Natural killer cell (primary cell): ENCODE results near the gene FBN1. TPM values are rescaled to one million over a fixed set of nuclear protein-coding genes. Genes with fewer than 3 reads are reported as not detected.

ENCODE experiments used
- ATAC-seq, 3 donors: fragments of 150-1000 bp in 2 of 3; fragments of 200-7000 bp in 1 of 3; cut with Tn5 transposase; 1 replicate in 1 of 3; 2 replicates in 2 of 3; pipeline ENCODE4 v1.10.0; 2021; ENCODE audit warnings: mild to moderate bottlenecking in 2 of 3, moderate library complexity in 2 of 3
- DNase-seq, 2 donors: peaks; one replicate each; pipeline versions ENCODE4 v3.0.0 to v3.0.0-alpha.2; 2013 to 2021; ENCODE audit warnings: mixed read lengths in 1 of 2
- H3K27ac ChIP-seq: one replicate; pipeline ENCODE4 v1.5.1; 2013; ENCODE audit warnings: mild to moderate bottlenecking, low read length
- H3K27me3 ChIP-seq: one replicate; pipeline ENCODE4 v1.6.1; 2013; ENCODE audit warnings: low read length; ENCODE audit not compliant: control insufficient read depth, insufficient read depth
- H3K36me3 ChIP-seq: one replicate; pipeline ENCODE4 v1.6.1; 2013; ENCODE audit warnings: low read length; ENCODE audit not compliant: control insufficient read depth, insufficient read depth
- H3K4me1 ChIP-seq: one replicate; pipeline ENCODE4 v1.6.1; 2013; ENCODE audit warnings: low read length; ENCODE audit not compliant: control insufficient read depth, insufficient read depth
- H3K4me3 ChIP-seq: one replicate; pipeline ENCODE4 v1.5.1; 2013; ENCODE audit warnings: low read length
- H3K9me3 ChIP-seq: one replicate; pipeline ENCODE4 v1.6.1; 2013; ENCODE audit warnings: low read length; ENCODE audit not compliant: control insufficient read depth, insufficient read depth
- H3K27ac Mint-ChIP-seq, 2 donors: one replicate each; pipeline ENCODE4 v1.8.0; 2022; ENCODE audit warnings: mild to moderate bottlenecking in 2 of 2, mixed read lengths in 2 of 2, moderate library complexity in 1 of 2
- H3K27me3 Mint-ChIP-seq, 2 donors: one replicate each; pipeline ENCODE4 v1.8.0; 2022; ENCODE audit warnings: low read depth in 2 of 2, mixed read lengths in 2 of 2
- H3K36me3 Mint-ChIP-seq: one replicate; pipeline ENCODE4 v1.8.0; 2022; ENCODE audit warnings: mixed read lengths
- H3K4me1 Mint-ChIP-seq, 2 donors: one replicate each; pipeline ENCODE4 v1.8.0; 2022; ENCODE audit warnings: mixed read lengths in 2 of 2
- H3K4me3 Mint-ChIP-seq: one replicate; pipeline ENCODE4 v1.8.0; 2022; ENCODE audit warnings: mild to moderate bottlenecking, moderate library complexity, mixed read lengths
- H3K9me3 Mint-ChIP-seq, 2 donors: one replicate each; pipeline ENCODE4 v1.8.0; 2022; ENCODE audit warnings: mixed read lengths in 2 of 2
- CTCF ChIP-seq: fragments of 200-600 bp; IDR thresholded peaks from one replicate; pipeline ENCODE4 v1.8.0; 2022; ENCODE audit warnings: antibody characterized with exemption
- WGBS: methylation state at CpG from one replicate; pipeline ENCODE4 v1.1.7; 2013; ENCODE audit warnings: missing lambda C conversion rate; ENCODE audit not compliant: insufficient coverage; 5-methylcytosine and 5-hydroxymethylcytosine counted together
- intact Hi-C: fragments of 100-400 bp; cut with micrococcal nuclease; formaldehyde crosslinking; loops from one replicate; pipeline ENCODE4 v1.14.2; 2022
- total RNA-seq, 4 donors: library from RNA; stranded (reverse); fragments of 120-200 nt in 1 of 4; gene quantifications; one replicate each; pipeline versions ENCODE4 v1.2.3 to v1.2.4, GENCODE V29; 2013 to 2022

FBN1 gene
- total RNA-seq, 3 donors from 2014 or later (not counting 1 experiment from before 2014, with no cell fraction given) = 0.33 to 0.54 (median 0.33) TPM

GRCh38 chr15:48616216-48616615, 29.3 kb downstream of the FBN1 start:
- no peak overlapping the region for H3K27ac Mint-ChIP-seq
- no peaks in the 10 kb centered on the region for H3K36me3 ChIP-seq
- no peaks in the 10 kb centered on the region for H3K9me3 ChIP-seq
- 88% methylated on average over 1 of the region's 2 CpGs for WGBS
- no peak overlapping the region for H3K4me3 ChIP-seq
- no peak for TF ChIP-seq CTCF
- intact Hi-C loops = no loop called here
- no peak overlapping the region for H3K27ac ChIP-seq
- H3K9me3 Mint-ChIP-seq = no peaks in the 10 kb centered on the region
- no peaks in the 10 kb centered on the region for H3K36me3 Mint-ChIP-seq
- no peak overlapping the region for H3K4me3 Mint-ChIP-seq
- H3K27me3 ChIP-seq = no peaks in the 10 kb centered on the region
- ATAC-seq (no peak), DNase-seq (no peak)
- H3K27me3 Mint-ChIP-seq = peaks cover 6% of the 10 kb centered on the region in 2 donors
- H3K4me1 ChIP-seq = no peaks in the 10 kb centered on the region
- H3K4me1 Mint-ChIP-seq = no peaks in the 10 kb centered on the region

GRCh38 chr15:48614051-48614450, 31.5 kb downstream of the FBN1 start:
- Mint-ChIP-seq H3K36me3 (no peaks in the 10 kb centered on the region), H3K4me1 (no peaks in the 10 kb centered on the region), H3K27me3 (no peaks in the 10 kb centered on the region), H3K9me3 (no peaks in the 10 kb centered on the region), H3K27ac (no peak overlapping the region), H3K4me3 (no peak overlapping the region)
- no peak for TF ChIP-seq CTCF
- no peaks in the 10 kb centered on the region for H3K36me3 ChIP-seq
- no peaks in the 10 kb centered on the region for H3K27me3 ChIP-seq
- no peaks in the 10 kb centered on the region for H3K4me1 ChIP-seq
- H3K27ac ChIP-seq = no peak overlapping the region
- H3K4me3 ChIP-seq = no peak overlapping the region
- H3K9me3 ChIP-seq = no peaks in the 10 kb centered on the region
- 96% methylated on average over 3 of the region's 3 CpGs for WGBS
- ATAC-seq = no peak
- intact Hi-C loops = no loop called here
- no peak for DNase-seq

- H3K27me3 ChIP-seq = no peaks in the 10 kb centered on the region
- Mint-ChIP-seq H3K9me3 (peaks cover 0 to 2% of the 10 kb centered on the region in 2 donors), H3K4me3 (no peak overlapping the region), H3K27ac (no peak overlapping the region), H3K36me3 (no peaks in the 10 kb centered on the region), H3K4me1 (no peaks in the 10 kb centered on the region), H3K27me3 (no peaks in the 10 kb centered on the region)
- intact Hi-C loops = no loop called here
- DNase-seq = no peak
- no peak overlapping the region for H3K27ac ChIP-seq
- ATAC-seq = no peak
- no peak for TF ChIP-seq CTCF
- H3K36me3 ChIP-seq = no peaks in the 10 kb centered on the region
- H3K9me3 ChIP-seq = no peaks in the 10 kb centered on the region
- no peaks in the 10 kb centered on the region for H3K4me1 ChIP-seq
- 97% methylated on average over 3 of the region's 3 CpGs for WGBS
- no peak overlapping the region for H3K4me3 ChIP-seq
These were observed 36.0 kb downstream of the FBN1 start for GRCh38 chr15:48609486-48609885.

- TF ChIP-seq CTCF = no peak
- no peak overlapping the region for H3K27ac Mint-ChIP-seq
- Histone ChIP-seq H3K4me3 (no peak overlapping the region), H3K36me3 (no peaks in the 10 kb centered on the region), H3K4me1 (no peaks in the 10 kb centered on the region), H3K27me3 (no peaks in the 10 kb centered on the region), H3K27ac (no peak overlapping the region), H3K9me3 (no peaks in the 10 kb centered on the region)
- 62% methylated on average over 3 of the region's 3 CpGs for WGBS
- no peaks in the 10 kb centered on the region for H3K36me3 Mint-ChIP-seq
- intact Hi-C loops = no loop called here
- no peak for ATAC-seq
- no peak for DNase-seq
- no peaks in the 10 kb centered on the region for H3K27me3 Mint-ChIP-seq
- peaks cover 0 to 2% of the 10 kb centered on the region in 2 donors for H3K9me3 Mint-ChIP-seq
- no peak overlapping the region for H3K4me3 Mint-ChIP-seq
- no peaks in the 10 kb centered on the region for H3K4me1 Mint-ChIP-seq
These were observed 37.7 kb downstream of the FBN1 start for GRCh38 chr15:48607846-48608245.
